Right atrium auricular region (tissue), 2 donors: ENCODE data around the gene MRPS30. TPM values are rescaled to one million over a fixed set of nuclear protein-coding genes. Genes with fewer than 3 reads are reported as not detected.
"Not testable (repeated sequence)": the region's sequence is repeated elsewhere in the genome, so short reads cannot be mapped to it uniquely, and the experiment has no call there.

Experiments used
- DNase-seq: peaks from one replicate; pipeline ENCODE4 v3.0.0-alpha.2; 2019; ENCODE audit warnings: low spot score
- H3K27ac ChIP-seq, 2 donors: fragments of 200-600 bp; sonication (generic); 1 replicate in 1 of 2; 2 replicates in 1 of 2; pipeline ENCODE4 v1.5.1; 2016 to 2019
- H3K27me3 ChIP-seq, 2 donors: fragments of 200-600 bp; sonication (generic); one replicate each; pipeline versions ENCODE4 v1.5.1 to v1.6.0; 2017 to 2019
- H3K36me3 ChIP-seq: fragments of 200-600 bp; sonication (generic); one replicate; pipeline ENCODE4 v1.5.1; 2016
- H3K4me1 ChIP-seq, 2 donors: fragments of 200-600 bp; sonication (generic); one replicate each; pipeline versions ENCODE4 v1.5.1 to v1.6.0; 2017 to 2019
- H3K4me3 ChIP-seq, 2 donors: fragments of 200-600 bp; sonication (generic); 1 replicate in 1 of 2; 2 replicates in 1 of 2; pipeline ENCODE4 v1.5.1; 2017 to 2019; ENCODE audit warnings: mild to moderate bottlenecking in 1 of 2, moderate library complexity in 1 of 2
- H3K9me3 ChIP-seq, 2 donors: fragments of 200-600 bp; sonication (generic); one replicate each; pipeline ENCODE4 v1.5.1; 2019
- CTCF ChIP-seq, 2 donors: fragments of 200-600 bp; sonication (generic); IDR thresholded peaks; one replicate each; pipeline ENCODE4 v1.5.1; 2019; ENCODE audit warnings: antibody characterized with exemption in 2 of 2
- total RNA-seq, 2 donors: library from RNA; depleted of rRNA; stranded (reverse); fragments of >200 nt; gene quantifications; one replicate each; pipeline ENCODE4 v1.1.0, GENCODE V29; 2016

Gene MRPS30
- total RNA-seq, 2 donors from 2014 or later, result 69.8 to 110 TPM

GRCh38 chr5:44809215-44809955 is 638 bp downstream of the MRPS30 start:
- peak; percentile 59 for DNase-seq
- H3K9me3 ChIP-seq, result no peaks in the 10 kb centered on the region
- peaks cover 18% of the 10 kb centered on the region for H3K36me3 ChIP-seq
- H3K4me3 ChIP-seq, result peak overlapping the region; percentile 89 to 90
- peaks cover 0 to 20% of the 10 kb centered on the region in 2 donors for H3K4me1 ChIP-seq
- no peak for TF ChIP-seq CTCF (IDR thresholded peaks at IDR 0.05)
- peak overlapping the region; percentile 86 to 91 for H3K27ac ChIP-seq
- no peaks in the 10 kb centered on the region for H3K27me3 ChIP-seq

- Histone ChIP-seq H3K4me3 (peak overlapping the region; percentile 89 to 90), H3K36me3 (peaks cover 24% of the 10 kb centered on the region), H3K27me3 (no peaks in the 10 kb centered on the region), H3K4me1 (peaks cover 0 to 20% of the 10 kb centered on the region in 2 donors), H3K9me3 (no peaks in the 10 kb centered on the region), H3K27ac (peak overlapping the region; percentile 86 to 91)
- TF ChIP-seq CTCF (IDR thresholded peaks at IDR 0.05), result no peak
- DNase-seq, result no peak
Observed at GRCh38 chr5:44809956-44810420, 1.2 kb downstream of the MRPS30 start.

- no peak for TF ChIP-seq CTCF (IDR thresholded peaks at IDR 0.05)
- Histone ChIP-seq H3K4me1 (peaks cover 0 to 17% of the 10 kb centered on the region in 2 donors), H3K4me3 (no peak overlapping the region), H3K9me3 (no peaks in the 10 kb centered on the region), H3K27me3 (no peaks in the 10 kb centered on the region), H3K36me3 (peaks cover 56% of the 10 kb centered on the region), H3K27ac (no peak overlapping the region)
- no peak for DNase-seq
Observed at GRCh38 chr5:44814761-44815160, 6.0 kb downstream of the MRPS30 start.

- Histone ChIP-seq H3K4me1 (no peaks in the 10 kb centered on the region), H3K4me3 (no peak overlapping the region), H3K27me3 (no peaks in the 10 kb centered on the region), H3K27ac (no peak overlapping the region), H3K36me3 (peaks cover 27% of the 10 kb centered on the region), H3K9me3 (no peaks in the 10 kb centered on the region)
- DNase-seq, result no peak
- no peak for TF ChIP-seq CTCF (IDR thresholded peaks at IDR 0.05)
Observed at GRCh38 chr5:44821164-44821563, 12.4 kb downstream of the MRPS30 start.

GRCh38 chr5:44824662-44825061 is 15.9 kb downstream of the MRPS30 start:
- H3K4me3 ChIP-seq, DNase-seq, H3K36me3 ChIP-seq, H3K4me1 ChIP-seq, H3K9me3 ChIP-seq, H3K27ac ChIP-seq, H3K27me3 ChIP-seq: not testable (repeated sequence)

DNA sequence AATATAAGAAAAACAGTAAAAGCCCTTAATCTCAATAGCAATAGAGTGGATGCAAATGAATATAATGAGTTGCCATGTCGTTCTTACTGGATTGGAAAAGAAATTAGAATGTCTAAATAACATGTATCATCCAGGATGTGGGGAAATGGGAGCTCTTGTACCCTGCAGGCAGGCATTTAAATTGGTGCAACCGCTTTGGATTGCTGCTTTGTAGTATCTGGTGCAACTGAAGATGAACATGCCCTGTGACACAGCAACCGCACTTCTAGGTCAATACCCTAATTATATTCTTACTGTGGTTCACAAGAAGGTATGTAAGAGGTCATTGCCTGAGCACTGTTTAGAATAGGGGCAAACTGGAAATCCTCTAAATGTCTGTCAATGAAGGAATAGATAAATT is 18.9 kb downstream of the MRPS30 start:
- TF ChIP-seq CTCF (IDR thresholded peaks at IDR 0.05), result no peak
- Histone ChIP-seq H3K4me3 (no peak overlapping the region), H3K27me3 (no peaks in the 10 kb centered on the region), H3K36me3 (no peaks in the 10 kb centered on the region), H3K9me3 (no peaks in the 10 kb centered on the region), H3K27ac (no peak overlapping the region), H3K4me1 (no peaks in the 10 kb centered on the region)
- DNase-seq, result no peak
